ENCODE data around the gene VAV2. TPM values are rescaled to one million over a fixed set of nuclear protein-coding genes. Genes with fewer than 3 reads are reported as not detected.
A peak's percentile ranks its signal among the peaks of the same experiment; 100 is the strongest.

Gene VAV2
- total and polyA plus RNA-seq, 9 of the 15 experiments (the other 6 are each of a cell fraction or from before 2014, with no cell fraction given) = 0.01 to 2.7 (median 1.0) TPM; not detected in 1

GRCh38 chr9:134024828-134025605 is 32.9 kb upstream of the VAV2 start, which contains the start of gene BRD3OS:
TSS of gene BRD3OS (plus strand) at chr9:134025481. CDS start at chr9:134026748, 1,267 bp downstream.
- peak within 1 kb of the TSS; percentile 77 for H3K4me2 ChIP-seq (ENCODE audit: insufficient read depth, low read length)
- H2AFZ ChIP-seq (ENCODE audit: low read depth, low read length) = peak within 1 kb of the TSS; percentile 85
- peak within 1 kb of the TSS; percentile 44 to 92; a peak in 3 of 4 replicates for H3K9ac ChIP-seq (ENCODE audit: insufficient read depth in 1 of 2, low read depth in 2 of 2, low read length in 2 of 2)
- WGBS (ENCODE audit: insufficient coverage, low coverage, missing lambda C conversion rate) = 2% methylated on average over 19 of the region's 43 CpGs
- ATAC-seq (peak; percentile 95), DNase-seq (ENCODE audit: extremely low read depth in 1 of 4, low spot score in 3 of 4) (peak; percentile 91 to 95 (median 94)), FAIRE-seq (peak; percentile 100)
- peaks cover 3 to 8% of the 10 kb centered on the region in 2 experiments; a peak in 1 of 5 replicates for H3K27me3 ChIP-seq (ENCODE audit: control insufficient read depth in 2 of 2, insufficient read depth in 2 of 2, low read length in 2 of 2)
- H4K20me1 ChIP-seq (replicated peaks; ENCODE audit: control insufficient read depth, insufficient read depth, low read length) = no peaks in the 10 kb centered on the region
- no peak within 1 kb of the TSS; the same call in 2 of the 3 replicates for H3K27ac ChIP-seq (ENCODE audit: extremely low read depth, low read depth, low read length)
- in situ Hi-C loops (cut with MboI) = no loop called here
- H3K9me1 ChIP-seq (ENCODE audit: control insufficient read depth, insufficient read depth, low read length) = no peaks in the 10 kb centered on the region
- intact Hi-C loops (cut with micrococcal nuclease) = no loop called here
- peaks cover 4 to 23% of the 10 kb centered on the region in 2 experiments; a peak in 3 of 5 replicates for H3K4me1 ChIP-seq (replicated peaks in 1 of 2; ENCODE audit: control insufficient read depth in 2 of 2, insufficient read depth in 2 of 2, low read length in 2 of 2)
- H3K9me3 ChIP-seq (replicated peaks; ENCODE audit: control insufficient read depth, insufficient read depth, low read depth, low read length) = no peaks in the 10 kb centered on the region
- peak within 1 kb of the TSS; percentile 81 for H3K4me3 ChIP-seq
- ChIA-PET CTCF (ENCODE audit: low intra/inter-chr PET ratio) (no interaction called here), POLR2A (interaction anchor here (0.6 to 0.8 kb wide), 3 partner anchors 31 to 756 kb away, joined by 3 read pairs; no protein-coding TSS in a partner anchor)
- no peaks in the 10 kb centered on the region for H3K79me2 ChIP-seq (ENCODE audit: control insufficient read depth, insufficient read depth, low read length)
- BruUV-seq (replicated peaks) = no TSS peak
- no peaks in the 10 kb centered on the region for H3K36me3 ChIP-seq (ENCODE audit: control insufficient read depth, insufficient read depth, low read length)
- TF ChIP-seq RAD21 (CRISPR knock-in tag; conservative IDR thresholded peaks at IDR 0.05 in 1 of 2, IDR thresholded peaks at IDR 0.05 in 1 of 2) = no peak
- TF ChIP-seq GTF3C2 (IDR thresholded peaks at IDR 0.05; ENCODE audit: borderline replicate concordance, extremely low read depth, insufficient read length) = no peak
- TF ChIP-seq PKNOX1 (IDR thresholded peaks at IDR 0.05) = peak; percentile 84
- no peak for TF ChIP-seq ZNF436 (CRISPR knock-in tag; IDR thresholded peaks at IDR 0.05)
- TF ChIP-seq CTCF (IDR thresholded peaks at IDR 0.05 in 2 of 3, conservative IDR thresholded peaks at IDR 0.05 in 1 of 3; ENCODE audit: insufficient read depth in 2 of 3, low read depth in 1 of 3, low read length in 3 of 3) = no peak
- TF ChIP-seq NCOA4 (IDR thresholded peaks at IDR 0.05; ENCODE audit: partially characterized antibody) = peak; percentile 76
- TF ChIP-seq MEIS2 (IDR thresholded peaks at IDR 0.05; ENCODE audit: partially characterized antibody) = no peak
- peak; percentile 60; the same call in 1 of the 2 replicates for TF ChIP-seq BHLHE40 (IDR thresholded peaks at IDR 0.05; ENCODE audit: low read length)
- TF ChIP-seq KLF10 (CRISPR knock-in tag; IDR thresholded peaks at IDR 0.05) = no peak
- TF ChIP-seq HDAC3 (IDR thresholded peaks at IDR 0.05; ENCODE audit: borderline replicate concordance, partially characterized antibody) = no peak
- peak; percentile 69 for TF ChIP-seq JUND (IDR thresholded peaks at IDR 0.05; ENCODE audit: borderline replicate concordance, low read depth, low read length)
- no peak for TF ChIP-seq JUND (tag; IDR thresholded peaks at IDR 0.05; ENCODE audit: borderline replicate concordance, low read depth, low read length)
- no peak for TF ChIP-seq SP2 (IDR thresholded peaks at IDR 0.05; ENCODE audit: extremely low read depth, low read depth, low read length, poor library complexity, severe bottlenecking)
- no peak for TF ChIP-seq TCF7L2 (IDR thresholded peaks at IDR 0.05; ENCODE audit: low read depth, low read length)
- 0 out of 2 replicates have a peak, but pooled peaks have one; percentile 19 for TF ChIP-seq PHB2 (IDR thresholded peaks at IDR 0.05; ENCODE audit: low read depth)

Data from K562 (cell line).